Loucy (cell line): ENCODE results near the gene GCLC.

Source experiments
- H2AFZ ChIP-seq: fragments of 200-600 bp; sonication (generic); 2 replicates; pipeline ENCODE4 v1.6.0; 2016; ENCODE audit warnings: antibody characterized with exemption, mild to moderate bottlenecking, low read length, moderate library complexity
- H3F3A ChIP-seq: fragments of 200-600 bp; 2 replicates; pipeline ENCODE4 v1.6.0; 2016; ENCODE audit warnings: antibody characterized with exemption, low read depth, mild to moderate bottlenecking
- H3K27me3 ChIP-seq: fragments of 200-600 bp; sonication (generic); 2 replicates; pipeline ENCODE4 v1.6.1; 2014; ENCODE audit warnings: low read length, mild to moderate bottlenecking; ENCODE audit not compliant: insufficient read depth, poor library complexity, severe bottlenecking
- H3K36me3 ChIP-seq: fragments of 200-600 bp; sonication (generic); 2 replicates; pipeline ENCODE4 v1.6.1; 2016; ENCODE audit warnings: low read length; ENCODE audit not compliant: insufficient read depth
- H3K4me1 ChIP-seq: fragments of 200-600 bp; sonication (generic); 2 replicates; pipeline ENCODE4 v1.5.1; 2014; ENCODE audit warnings: low read length, mild to moderate bottlenecking; ENCODE audit not compliant: insufficient read depth, poor library complexity, severe bottlenecking
- H3K4me2 ChIP-seq: fragments of 200-600 bp; sonication (generic); 2 replicates; pipeline ENCODE4 v1.6.0; 2014; ENCODE audit warnings: antibody characterized with exemption, low read length, low read depth, mild to moderate bottlenecking; ENCODE audit not compliant: poor library complexity, severe bottlenecking
- H3K4me3 ChIP-seq: fragments of 200-600 bp; sonication (generic); 2 replicates; pipeline ENCODE4 v1.5.1; 2014; ENCODE audit warnings: low read length, mild to moderate bottlenecking, mixed read lengths; ENCODE audit not compliant: poor library complexity, severe bottlenecking
- H3K79me2 ChIP-seq: fragments of 200-600 bp; sonication (generic); 2 replicates; pipeline ENCODE4 v1.6.1; 2014; ENCODE audit warnings: low read length; ENCODE audit not compliant: insufficient read depth
- H3K9ac ChIP-seq: fragments of 200-600 bp; sonication (generic); 2 replicates; pipeline ENCODE4 v1.6.0; 2014; ENCODE audit warnings: mild to moderate bottlenecking, low read depth, low read length, moderate library complexity; ENCODE audit not compliant: poor library complexity, severe bottlenecking
- H3K9me2 ChIP-seq: fragments of 200-600 bp; sonication (generic); replicated peaks from 2 replicates; pipeline ENCODE4 v1.6.1; 2016; ENCODE audit warnings: low read depth, low read length, mixed read lengths
- H3K9me3 ChIP-seq: fragments of 200-600 bp; sonication (generic); 2 replicates; pipeline ENCODE4 v1.6.1; 2014; ENCODE audit warnings: mild to moderate bottlenecking, antibody characterized with exemption, low read length, low read depth; ENCODE audit not compliant: insufficient read depth
- H4K20me1 ChIP-seq: fragments of 200-600 bp; sonication (generic); 2 replicates; pipeline ENCODE4 v1.6.0; 2014; ENCODE audit warnings: antibody characterized with exemption, low read length, mild to moderate bottlenecking; ENCODE audit not compliant: insufficient read depth, poor library complexity, severe bottlenecking
- CTCF ChIP-seq: fragments of 200-600 bp; sonication (generic); conservative IDR thresholded peaks from 2 replicates; pipeline ENCODE4 v1.5.1; 2014; ENCODE audit warnings: mild to moderate bottlenecking, antibody characterized with exemption, low read length
- EZH2phosphoT487 ChIP-seq: fragments of 200-600 bp; IDR thresholded peaks from 2 replicates; pipeline ENCODE4 v1.6.1; 2018; ENCODE audit warnings: antibody characterized with exemption, mild to moderate bottlenecking, moderate library complexity, borderline replicate concordance

GCLC gene

DNA sequence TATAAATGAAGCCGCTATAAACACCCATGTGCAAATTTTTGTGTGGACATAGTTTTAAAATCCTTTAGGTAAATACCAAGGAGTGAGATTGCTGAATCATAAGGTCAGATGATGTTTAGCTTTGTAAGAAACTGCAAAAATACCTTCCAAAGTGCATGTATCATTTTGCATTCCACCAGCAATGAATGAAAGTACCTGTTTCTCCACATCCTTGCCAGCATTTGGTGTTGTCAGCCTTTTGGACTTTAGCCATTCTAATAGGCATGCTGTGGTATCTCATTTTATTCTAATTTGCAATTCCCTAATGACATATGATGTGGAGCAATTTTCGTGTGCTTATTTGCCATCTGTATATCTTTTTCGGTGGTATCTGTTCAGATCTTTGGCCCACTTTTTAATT, 93.7 kb downstream of the GCLC start:
- no peak overlapping the region for H3K4me2 ChIP-seq
- H3F3A ChIP-seq, result no peaks in the 10 kb centered on the region
- H2AFZ ChIP-seq, result no peak overlapping the region
- TF ChIP-seq EZH2phosphoT487 (no peak), CTCF (no peak)
- no peaks in the 10 kb centered on the region for H3K9me3 ChIP-seq
- H3K9ac ChIP-seq, result no peak overlapping the region
- H3K9me2 ChIP-seq, result no peaks in the 10 kb centered on the region
- no peaks in the 10 kb centered on the region for H3K27me3 ChIP-seq
- no peaks in the 10 kb centered on the region for H4K20me1 ChIP-seq
- no peaks in the 10 kb centered on the region for H3K36me3 ChIP-seq
- no peak overlapping the region for H3K4me3 ChIP-seq
- no peaks in the 10 kb centered on the region for H3K79me2 ChIP-seq
- H3K4me1 ChIP-seq, result no peaks in the 10 kb centered on the region

- TF ChIP-seq CTCF (no peak), EZH2phosphoT487 (no peak)
- H3K4me1 ChIP-seq, result no peaks in the 10 kb centered on the region
- no peak overlapping the region for H3K9ac ChIP-seq
- no peak overlapping the region for H3K4me2 ChIP-seq
- no peaks in the 10 kb centered on the region for H3F3A ChIP-seq
- no peaks in the 10 kb centered on the region for H3K9me3 ChIP-seq
- H4K20me1 ChIP-seq, result no peaks in the 10 kb centered on the region
- no peaks in the 10 kb centered on the region for H3K27me3 ChIP-seq
- no peak overlapping the region for H3K4me3 ChIP-seq
- no peaks in the 10 kb centered on the region for H3K79me2 ChIP-seq
- no peaks in the 10 kb centered on the region for H3K36me3 ChIP-seq
- no peak overlapping the region for H2AFZ ChIP-seq
- H3K9me2 ChIP-seq, result no peaks in the 10 kb centered on the region
These were observed 97.0 kb downstream of the GCLC start for GRCh38 chr6:53447865-53448264.
